ENCODE results near the gene ENTR1.

DNA sequence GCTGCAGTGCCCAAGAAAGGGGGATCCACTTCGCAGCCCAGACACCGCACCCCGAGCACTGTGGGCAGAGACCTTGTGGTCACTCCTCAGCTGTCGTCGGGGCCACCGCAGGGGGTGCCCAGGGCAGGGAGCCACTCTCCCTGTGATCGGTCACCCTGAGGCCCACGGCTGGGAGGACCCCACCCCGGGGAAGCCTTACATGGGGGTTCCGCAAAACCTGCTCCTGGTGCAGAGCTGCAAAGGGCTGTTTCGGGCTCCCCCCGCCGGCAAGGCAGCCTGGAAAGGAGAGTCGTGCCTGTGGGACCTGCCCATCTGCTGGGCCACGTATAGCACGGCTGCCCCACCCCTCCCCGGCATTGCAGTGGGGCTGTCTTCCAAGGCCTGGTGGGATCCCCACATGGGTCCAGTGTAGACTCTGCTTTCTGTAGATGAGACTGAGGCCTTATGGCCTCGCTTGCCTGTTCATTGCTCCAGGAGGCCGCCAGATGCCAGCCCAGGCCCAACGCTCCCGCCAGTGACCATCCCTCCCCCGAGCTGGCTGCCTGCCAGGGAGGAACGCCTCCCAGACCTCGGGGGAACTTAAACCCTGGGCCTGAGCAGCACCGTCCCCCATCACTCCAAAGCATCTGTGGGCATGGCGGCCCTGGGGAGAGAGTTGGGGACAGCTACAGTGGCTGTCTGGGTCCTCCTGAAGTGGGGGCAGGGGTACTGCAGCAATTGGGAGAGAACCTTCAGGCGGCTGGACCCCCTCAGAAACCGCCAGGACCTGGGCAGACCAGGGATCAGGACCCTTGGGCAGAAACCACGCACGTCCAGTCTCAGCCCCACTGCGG, 45.3 kb downstream of the ENTR1 start:
- TF ChIP-seq, protein P1, sequence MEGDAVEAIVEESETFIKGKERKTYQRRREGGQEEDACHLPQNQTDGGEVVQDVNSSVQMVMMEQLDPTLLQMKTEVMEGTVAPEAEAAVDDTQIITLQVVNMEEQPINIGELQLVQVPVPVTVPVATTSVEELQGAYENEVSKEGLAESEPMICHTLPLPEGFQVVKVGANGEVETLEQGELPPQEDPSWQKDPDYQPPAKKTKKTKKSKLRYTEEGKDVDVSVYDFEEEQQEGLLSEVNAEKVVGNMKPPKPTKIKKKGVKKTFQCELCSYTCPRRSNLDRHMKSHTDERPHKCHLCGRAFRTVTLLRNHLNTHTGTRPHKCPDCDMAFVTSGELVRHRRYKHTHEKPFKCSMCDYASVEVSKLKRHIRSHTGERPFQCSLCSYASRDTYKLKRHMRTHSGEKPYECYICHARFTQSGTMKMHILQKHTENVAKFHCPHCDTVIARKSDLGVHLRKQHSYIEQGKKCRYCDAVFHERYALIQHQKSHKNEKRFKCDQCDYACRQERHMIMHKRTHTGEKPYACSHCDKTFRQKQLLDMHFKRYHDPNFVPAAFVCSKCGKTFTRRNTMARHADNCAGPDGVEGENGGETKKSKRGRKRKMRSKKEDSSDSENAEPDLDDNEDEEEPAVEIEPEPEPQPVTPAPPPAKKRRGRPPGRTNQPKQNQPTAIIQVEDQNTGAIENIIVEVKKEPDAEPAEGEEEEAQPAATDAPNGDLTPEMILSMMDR (IDR thresholded peaks at IDR 0.05) = no peak
- TF ChIP-seq POLR2A (IDR thresholded peaks at IDR 0.05) = no peak

Data from uterus (tissue), 2 donors.